GM23338 (cell line): ENCODE measurements around the gene NWD2.

ENCODE experiments used
- CREB1 ChIP-seq: fragments of 250-450 bp; sonication (Bioruptor Pico); IDR thresholded peaks from 2 replicates; pipeline ENCODE4 v1.5.0; 2020; ENCODE audit warnings: low read depth, mild to moderate bottlenecking, moderate library complexity
- EZH2 ChIP-seq: fragments of 200-600 bp; sonication (generic); IDR thresholded peaks from one replicate; pipeline ENCODE4 v1.8.0; 2017; ENCODE audit warnings: antibody characterized with exemption, mild to moderate bottlenecking, low read depth; ENCODE audit not compliant: unreplicated experiment
- EZH2phosphoT487 ChIP-seq: fragments of 200-600 bp; sonication (generic); IDR thresholded peaks from one replicate; pipeline ENCODE4 v1.8.1; 2018; ENCODE audit warnings: antibody characterized with exemption; ENCODE audit not compliant: unreplicated experiment
- JUNB ChIP-seq: IDR thresholded peaks from one replicate; pipeline ENCODE4 v1.6.1; 2016; ENCODE audit warnings: antibody characterized with exemption; ENCODE audit not compliant: unreplicated experiment
- NANOG ChIP-seq: IDR thresholded peaks from 2 replicates; pipeline ENCODE4 v1.6.1; 2016; ENCODE audit warnings: antibody characterized with exemption, borderline replicate concordance
- POLR2AphosphoS5 ChIP-seq: IDR thresholded peaks from 2 replicates; pipeline ENCODE4 v1.6.1; 2016; ENCODE audit warnings: antibody characterized with exemption, low read depth
- REST ChIP-seq: IDR thresholded peaks from one replicate; pipeline ENCODE4 v1.6.1; 2018; ENCODE audit warnings: antibody characterized with exemption; ENCODE audit not compliant: unreplicated experiment
- STAT1 ChIP-seq: IDR thresholded peaks from one replicate; pipeline ENCODE4 v1.6.1; 2016; ENCODE audit warnings: antibody characterized with exemption; ENCODE audit not compliant: unreplicated experiment
- ZNF114 ChIP-seq: fragments of 250-450 bp; sonication (Bioruptor Pico); IDR thresholded peaks from 2 replicates; pipeline ENCODE4 v1.5.0; 2020; ENCODE audit warnings: mild to moderate bottlenecking, moderate library complexity
- ZNF331 ChIP-seq: fragments of 250-450 bp; sonication (Bioruptor Pico); IDR thresholded peaks from 2 replicates; pipeline ENCODE4 v1.5.0; 2020; ENCODE audit warnings: low read depth, mild to moderate bottlenecking, moderate library complexity
- TF ChIP-seq, protein P1 (sequence below), 2 experiments: fragments of 200-600 bp in 1 of 2; sonication (generic) in 1 of 2; conservative IDR thresholded peaks; 2 replicates each; pipeline versions ENCODE4 v1.5.1 to v1.6.1; 2016 to 2017; ENCODE audit warnings: antibody characterized with exemption in 2 of 2, low read depth in 2 of 2, mild to moderate bottlenecking in 2 of 2, moderate library complexity in 1 of 2
- TF ChIP-seq, protein P2 (sequence below): IDR thresholded peaks from 2 replicates; pipeline ENCODE4 v1.6.1; 2016; ENCODE audit warnings: antibody characterized with exemption

GRCh38 chr4:37467223-37467622 is 222.7 kb downstream of the NWD2 start:
- TF ChIP-seq EZH2 (no peak), POLR2AphosphoS5 (no peak), JUNB (no peak), CREB1 (CRISPR knock-in tag) (no peak), EZH2phosphoT487 (no peak), REST (no peak), NANOG (no peak), ZNF331 (CRISPR knock-in tag) (no peak), STAT1 (no peak), ZNF114 (CRISPR knock-in tag) (no peak)
- TF ChIP-seq, protein P1, sequence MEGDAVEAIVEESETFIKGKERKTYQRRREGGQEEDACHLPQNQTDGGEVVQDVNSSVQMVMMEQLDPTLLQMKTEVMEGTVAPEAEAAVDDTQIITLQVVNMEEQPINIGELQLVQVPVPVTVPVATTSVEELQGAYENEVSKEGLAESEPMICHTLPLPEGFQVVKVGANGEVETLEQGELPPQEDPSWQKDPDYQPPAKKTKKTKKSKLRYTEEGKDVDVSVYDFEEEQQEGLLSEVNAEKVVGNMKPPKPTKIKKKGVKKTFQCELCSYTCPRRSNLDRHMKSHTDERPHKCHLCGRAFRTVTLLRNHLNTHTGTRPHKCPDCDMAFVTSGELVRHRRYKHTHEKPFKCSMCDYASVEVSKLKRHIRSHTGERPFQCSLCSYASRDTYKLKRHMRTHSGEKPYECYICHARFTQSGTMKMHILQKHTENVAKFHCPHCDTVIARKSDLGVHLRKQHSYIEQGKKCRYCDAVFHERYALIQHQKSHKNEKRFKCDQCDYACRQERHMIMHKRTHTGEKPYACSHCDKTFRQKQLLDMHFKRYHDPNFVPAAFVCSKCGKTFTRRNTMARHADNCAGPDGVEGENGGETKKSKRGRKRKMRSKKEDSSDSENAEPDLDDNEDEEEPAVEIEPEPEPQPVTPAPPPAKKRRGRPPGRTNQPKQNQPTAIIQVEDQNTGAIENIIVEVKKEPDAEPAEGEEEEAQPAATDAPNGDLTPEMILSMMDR (conservative IDR thresholded peaks at IDR 0.05; ENCODE audit: low read depth in 2 of 2) = no peak
- TF ChIP-seq, protein P2, sequence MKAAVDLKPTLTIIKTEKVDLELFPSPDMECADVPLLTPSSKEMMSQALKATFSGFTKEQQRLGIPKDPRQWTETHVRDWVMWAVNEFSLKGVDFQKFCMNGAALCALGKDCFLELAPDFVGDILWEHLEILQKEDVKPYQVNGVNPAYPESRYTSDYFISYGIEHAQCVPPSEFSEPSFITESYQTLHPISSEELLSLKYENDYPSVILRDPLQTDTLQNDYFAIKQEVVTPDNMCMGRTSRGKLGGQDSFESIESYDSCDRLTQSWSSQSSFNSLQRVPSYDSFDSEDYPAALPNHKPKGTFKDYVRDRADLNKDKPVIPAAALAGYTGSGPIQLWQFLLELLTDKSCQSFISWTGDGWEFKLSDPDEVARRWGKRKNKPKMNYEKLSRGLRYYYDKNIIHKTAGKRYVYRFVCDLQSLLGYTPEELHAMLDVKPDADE = no peak
